ENCODE data around the gene IMMP2L.
"Not testable (repeated sequence)": the region's sequence is repeated elsewhere in the genome, so short reads cannot be mapped to it uniquely, and the experiment has no call there.

IMMP2L gene

DNA sequence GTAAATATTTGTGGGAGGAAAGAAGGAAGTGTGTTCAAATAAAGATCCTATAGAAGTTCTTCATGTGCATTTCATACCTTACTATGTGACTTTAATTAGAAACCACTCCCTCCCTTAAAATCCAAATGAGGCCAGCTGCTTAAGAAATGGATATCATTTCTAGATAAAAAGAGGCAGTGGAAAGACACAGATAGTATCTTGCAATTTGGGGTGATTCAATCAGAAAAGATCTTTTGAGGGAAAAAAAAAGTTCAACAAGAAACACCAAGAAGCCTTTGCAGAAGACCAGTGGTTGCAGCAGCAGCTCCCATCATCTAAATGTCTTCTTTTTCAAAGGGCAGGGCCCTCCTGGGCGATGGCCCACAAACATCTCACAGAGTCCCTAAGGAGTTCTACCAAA lies 271.3 kb downstream of the IMMP2L start:
- DNase-seq (no peak), ATAC-seq (replicated peaks) (no peak)
- Mint-ChIP-seq H3K27ac (no peak overlapping the region), H3K9me3 (no peaks in the 10 kb centered on the region), H3K27me3 (no peaks in the 10 kb centered on the region), H3K36me3 (ENCODE audit: insufficient read depth) (no peaks in the 10 kb centered on the region), H3K4me1 (ENCODE audit: low read depth in 2 of 2) (no peaks in the 10 kb centered on the region), H3K4me3 (no peak overlapping the region)

GRCh38 chr7:111290419-111290818 lies 271.9 kb downstream of the IMMP2L start:
- H3K27me3 Mint-ChIP-seq, result no peaks in the 10 kb centered on the region
- H3K4me3 Mint-ChIP-seq, result no peak overlapping the region
- no peak overlapping the region for H3K27ac Mint-ChIP-seq
- no peak for ATAC-seq (replicated peaks)
- H3K4me1 Mint-ChIP-seq (ENCODE audit: low read depth in 2 of 2), result no peaks in the 10 kb centered on the region
- DNase-seq, result no peak
- no peaks in the 10 kb centered on the region for H3K36me3 Mint-ChIP-seq (ENCODE audit: insufficient read depth)
- no peaks in the 10 kb centered on the region for H3K9me3 Mint-ChIP-seq

- not testable (repeated sequence) for H3K4me1 Mint-ChIP-seq (ENCODE audit: low read depth in 2 of 2); H3K27ac Mint-ChIP-seq; H3K9me3 Mint-ChIP-seq; H3K36me3 Mint-ChIP-seq (ENCODE audit: insufficient read depth); H3K4me3 Mint-ChIP-seq; ATAC-seq (replicated peaks); H3K27me3 Mint-ChIP-seq; DNase-seq
Observed at GRCh38 chr7:111288441-111288840, 273.9 kb downstream of the IMMP2L start.

GRCh38 chr7:111282626-111283025 lies 279.7 kb downstream of the IMMP2L start:
- Mint-ChIP-seq H3K27me3 (no peaks in the 10 kb centered on the region), H3K4me3 (no peak overlapping the region), H3K9me3 (peaks cover 2 to 7% of the 10 kb centered on the region in 2 donors), H3K36me3 (ENCODE audit: insufficient read depth) (no peaks in the 10 kb centered on the region), H3K4me1 (ENCODE audit: low read depth in 2 of 2) (no peaks in the 10 kb centered on the region), H3K27ac (no peak overlapping the region)
- ATAC-seq (replicated peaks) (no peak), DNase-seq (no peak)

DNA sequence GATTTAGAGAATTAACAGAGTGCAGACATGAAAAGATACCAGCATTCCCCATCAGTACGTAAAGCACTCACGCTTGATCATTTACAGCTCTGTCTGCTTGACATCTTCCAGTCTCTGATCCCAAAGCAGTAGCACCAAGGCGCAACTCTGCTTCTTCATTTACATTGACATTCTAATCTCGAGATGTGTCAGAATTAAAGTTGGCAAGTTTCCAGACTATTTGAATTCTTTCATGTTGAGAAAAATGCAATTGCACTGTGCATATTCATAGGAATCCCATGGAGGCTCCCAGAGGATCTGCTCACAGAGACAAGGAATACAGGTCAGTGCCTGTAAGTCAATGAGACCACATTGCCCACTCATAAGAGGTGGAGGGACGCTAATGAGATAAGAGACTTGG lies 287.4 kb downstream of the IMMP2L start:
- Mint-ChIP-seq H3K36me3 (ENCODE audit: insufficient read depth) (no peaks in the 10 kb centered on the region), H3K4me3 (no peak overlapping the region), H3K27ac (no peak overlapping the region), H3K27me3 (no peaks in the 10 kb centered on the region), H3K4me1 (ENCODE audit: low read depth in 2 of 2) (no peaks in the 10 kb centered on the region), H3K9me3 (no peaks in the 10 kb centered on the region)
- DNase-seq (no peak), ATAC-seq (replicated peaks) (no peak)

DNA sequence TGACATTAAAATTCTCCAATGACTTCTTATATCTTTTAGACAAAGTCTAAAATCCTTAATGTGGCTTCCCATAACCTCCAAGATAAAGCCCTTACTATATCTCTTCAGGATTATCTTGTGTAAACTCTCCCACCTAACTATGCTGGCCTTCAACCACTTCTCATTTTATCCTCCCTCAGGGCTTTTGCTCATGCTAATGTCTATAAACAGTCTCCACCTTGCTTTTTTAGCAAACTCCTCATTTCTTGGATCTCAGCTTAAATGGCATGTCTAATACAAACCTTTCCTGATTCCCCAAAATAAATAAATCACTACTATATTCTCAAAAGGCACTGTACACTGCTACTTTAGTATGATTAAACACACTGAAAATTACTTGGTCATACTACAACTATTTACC lies 290.2 kb downstream of the IMMP2L start:
- H3K4me3 Mint-ChIP-seq, result no peak overlapping the region
- no peaks in the 10 kb centered on the region for H3K36me3 Mint-ChIP-seq (ENCODE audit: insufficient read depth)
- H3K4me1 Mint-ChIP-seq (ENCODE audit: low read depth in 2 of 2), result no peaks in the 10 kb centered on the region
- no peaks in the 10 kb centered on the region for H3K27me3 Mint-ChIP-seq
- DNase-seq (no peak), ATAC-seq (replicated peaks) (no peak)
- no peak overlapping the region for H3K27ac Mint-ChIP-seq
- no peaks in the 10 kb centered on the region for H3K9me3 Mint-ChIP-seq

- not testable (repeated sequence) for H3K4me3 Mint-ChIP-seq; DNase-seq; H3K27ac Mint-ChIP-seq; H3K9me3 Mint-ChIP-seq; H3K36me3 Mint-ChIP-seq (ENCODE audit: insufficient read depth); H3K27me3 Mint-ChIP-seq; H3K4me1 Mint-ChIP-seq (ENCODE audit: low read depth in 2 of 2); ATAC-seq (replicated peaks)
Observed at GRCh38 chr7:111270794-111271193, 291.5 kb downstream of the IMMP2L start.

DNA sequence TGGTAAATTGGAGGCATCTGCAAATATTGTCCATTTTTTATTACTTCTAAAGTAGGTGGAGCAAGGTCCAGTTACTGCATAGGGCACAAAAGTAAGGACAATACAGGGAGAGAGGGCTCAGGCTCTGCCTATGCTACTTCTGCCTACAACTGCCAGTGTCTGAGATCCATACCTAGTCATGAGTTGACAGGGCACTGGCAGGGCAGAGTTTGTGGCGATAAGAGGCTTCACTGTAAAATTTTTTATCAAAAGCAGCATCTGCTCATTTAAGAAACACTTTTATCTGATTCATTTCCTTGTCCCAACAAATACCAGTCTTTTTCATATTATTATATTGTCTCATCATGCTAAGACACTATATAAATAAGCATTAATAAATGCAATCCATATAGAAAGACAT lies 293.4 kb downstream of the IMMP2L start:
- no peak for ATAC-seq (replicated peaks)
- no peaks in the 10 kb centered on the region for H3K36me3 Mint-ChIP-seq (ENCODE audit: insufficient read depth)
- H3K9me3 Mint-ChIP-seq, result no peaks in the 10 kb centered on the region
- H3K4me3 Mint-ChIP-seq, result no peak overlapping the region
- no peak overlapping the region for H3K27ac Mint-ChIP-seq
- no peak for DNase-seq
- no peaks in the 10 kb centered on the region for H3K27me3 Mint-ChIP-seq
- no peaks in the 10 kb centered on the region for H3K4me1 Mint-ChIP-seq (ENCODE audit: low read depth in 2 of 2)

GRCh38 chr7:111266613-111267012 lies 295.7 kb downstream of the IMMP2L start:
- Mint-ChIP-seq H3K36me3 (ENCODE audit: insufficient read depth) (no peaks in the 10 kb centered on the region), H3K9me3 (no peaks in the 10 kb centered on the region), H3K4me3 (no peak overlapping the region), H3K4me1 (ENCODE audit: low read depth in 2 of 2) (no peaks in the 10 kb centered on the region), H3K27ac (no peak overlapping the region), H3K27me3 (no peaks in the 10 kb centered on the region)
- no peak for ATAC-seq (replicated peaks)
- no peak for DNase-seq

DNA sequence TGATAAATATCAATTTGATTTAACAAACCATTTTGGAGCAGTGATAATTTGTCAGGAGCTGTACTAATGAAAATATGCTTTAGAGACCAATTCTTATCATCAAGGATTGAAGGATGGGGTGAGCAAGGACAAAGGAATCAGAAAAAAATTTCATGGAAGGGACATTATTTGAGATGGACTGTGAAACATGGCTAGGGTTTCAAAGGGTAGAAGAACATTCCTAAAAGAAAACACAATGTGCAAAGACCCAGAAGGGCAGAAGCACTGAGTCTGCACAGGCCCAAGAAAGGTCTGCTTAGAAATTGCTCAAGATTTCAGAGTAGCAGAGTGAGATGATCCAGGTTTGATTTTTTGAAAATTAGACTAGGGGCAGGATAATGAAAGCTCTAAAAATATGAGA lies 296.9 kb downstream of the IMMP2L start:
- Mint-ChIP-seq H3K36me3 (ENCODE audit: insufficient read depth) (no peaks in the 10 kb centered on the region), H3K4me3 (no peak overlapping the region), H3K4me1 (ENCODE audit: low read depth in 2 of 2) (no peaks in the 10 kb centered on the region), H3K27me3 (no peaks in the 10 kb centered on the region), H3K9me3 (no peaks in the 10 kb centered on the region), H3K27ac (no peak overlapping the region)
- no peak for DNase-seq
- no peak for ATAC-seq (replicated peaks)

- H3K36me3 Mint-ChIP-seq (ENCODE audit: insufficient read depth), result no peaks in the 10 kb centered on the region
- ATAC-seq (replicated peaks), result no peak
- no peak overlapping the region for H3K4me3 Mint-ChIP-seq
- H3K4me1 Mint-ChIP-seq (ENCODE audit: low read depth in 2 of 2), result no peaks in the 10 kb centered on the region
- no peaks in the 10 kb centered on the region for H3K27me3 Mint-ChIP-seq
- H3K27ac Mint-ChIP-seq, result no peak overlapping the region
- DNase-seq, result no peak
- no peaks in the 10 kb centered on the region for H3K9me3 Mint-ChIP-seq
Observed at GRCh38 chr7:111264981-111265380, 297.3 kb downstream of the IMMP2L start.

DNA sequence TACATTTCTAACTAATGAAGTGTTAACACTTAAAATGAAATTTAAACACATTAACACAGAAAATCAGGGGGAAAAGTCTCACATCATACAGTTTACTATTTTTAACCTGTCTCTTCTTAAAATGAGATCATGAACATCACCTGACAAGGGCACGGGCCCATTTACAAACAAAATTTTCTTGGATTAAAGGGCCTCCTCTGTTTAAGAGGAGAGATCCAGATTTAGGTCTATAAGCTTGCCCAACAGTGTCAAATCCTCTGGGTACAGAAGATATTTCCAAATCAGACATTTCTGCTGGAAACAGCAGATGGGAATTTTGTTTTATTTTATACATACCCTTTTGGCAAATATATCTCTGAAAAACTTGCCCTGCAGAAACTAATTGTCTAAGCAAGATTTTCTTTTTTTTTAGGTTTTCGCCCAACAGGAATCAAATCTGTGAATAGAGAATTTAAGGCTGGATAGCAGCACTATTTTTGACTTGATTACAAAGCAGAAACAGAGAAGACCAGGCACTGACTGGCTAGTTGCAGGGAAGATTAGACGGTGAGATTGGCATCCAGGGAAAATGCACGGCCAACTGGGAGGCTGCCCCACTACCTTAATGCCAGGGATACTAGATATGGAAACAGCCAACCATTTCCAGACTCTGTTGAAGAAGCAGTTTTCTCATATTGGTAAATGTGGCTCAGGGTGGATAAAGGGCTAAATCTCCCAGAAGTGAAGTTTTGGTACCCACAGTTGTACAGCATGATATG lies 298.0 kb downstream of the IMMP2L start:
- H3K4me3 Mint-ChIP-seq, result no peak overlapping the region

GRCh38 chr7:111262293-111263116 lies 299.8 kb downstream of the IMMP2L start:
- DNase-seq, result no peak
- Mint-ChIP-seq H3K27me3 (no peaks in the 10 kb centered on the region), H3K27ac (no peak overlapping the region), H3K9me3 (no peaks in the 10 kb centered on the region), H3K4me3 (no peak overlapping the region), H3K4me1 (ENCODE audit: low read depth in 2 of 2) (no peaks in the 10 kb centered on the region), H3K36me3 (ENCODE audit: insufficient read depth) (no peaks in the 10 kb centered on the region)
- ATAC-seq (replicated peaks), result no peak

More for the DNA sequence above, 298.0 kb downstream of the IMMP2L start:
- Mint-ChIP-seq H3K27me3 (no peaks in the 10 kb centered on the region), H3K4me1 (ENCODE audit: low read depth in 2 of 2) (no peaks in the 10 kb centered on the region), H3K27ac (peak overlapping the region in 1 of 2 donors; percentile 17), H3K36me3 (ENCODE audit: insufficient read depth) (no peaks in the 10 kb centered on the region), H3K9me3 (no peaks in the 10 kb centered on the region)
- ATAC-seq (replicated peaks) (no peak), DNase-seq (no peak)

DNA sequence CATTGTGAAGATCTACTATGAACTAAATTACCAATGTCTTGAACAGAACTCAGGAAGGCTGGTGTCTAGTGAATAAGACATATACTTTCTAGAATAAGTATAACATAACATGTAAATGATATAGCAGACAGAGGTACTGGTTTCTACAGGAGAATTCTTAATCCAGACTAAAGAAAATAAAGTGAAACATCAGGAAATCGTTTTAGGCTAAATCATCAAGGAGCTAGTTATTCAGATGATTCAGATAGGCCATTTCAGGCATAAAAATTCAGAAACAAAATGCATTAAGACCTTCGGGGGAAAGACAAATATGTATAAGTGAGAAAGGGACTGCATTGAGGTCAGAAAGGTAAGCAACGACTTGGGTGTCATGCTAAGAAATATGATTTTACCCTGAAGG lies 300.8 kb downstream of the IMMP2L start:
- Mint-ChIP-seq H3K27ac (no peak overlapping the region), H3K4me3 (no peak overlapping the region), H3K27me3 (no peaks in the 10 kb centered on the region), H3K4me1 (ENCODE audit: low read depth in 2 of 2) (peaks cover 0 to 3% of the 10 kb centered on the region in 2 donors), H3K36me3 (ENCODE audit: insufficient read depth) (no peaks in the 10 kb centered on the region), H3K9me3 (no peaks in the 10 kb centered on the region)
- DNase-seq (no peak), ATAC-seq (replicated peaks) (no peak)

Data from effector memory CD8-positive, alpha-beta T cell (primary cell).